HepG2 (cell line): ENCODE results near the gene P2RY8. TPM values are rescaled to one million over a fixed set of nuclear protein-coding genes. Genes with fewer than 3 reads are reported as not detected.

Source experiments
- ARID4A ChIP-seq: sonication (generic); formaldehyde crosslinking; IDR thresholded peaks from 2 replicates; pipeline ENCODE4 v1.5.0; 2020; ENCODE audit warnings: mild to moderate bottlenecking, missing genetic modification reagents, borderline replicate concordance
- EHMT2 ChIP-seq: fragments of 200-600 bp; sonication (generic); IDR thresholded peaks from 2 replicates; pipeline ENCODE4 v1.7.0; 2017; ENCODE audit warnings: antibody characterized with exemption, low read depth, low read length, borderline replicate concordance
- HNRNPL ChIP-seq: fragments of 200-400 bp; formaldehyde crosslinking; IDR thresholded peaks from 2 replicates; pipeline ENCODE4 v1.6.1; 2017; ENCODE audit warnings: mild to moderate bottlenecking, low read depth, low read length
- KLF6 ChIP-seq: IDR thresholded peaks from 2 replicates; pipeline ENCODE4 v1.8.0; 2016; ENCODE audit warnings: missing biosample characterization, missing genetic modification reagents
- NR2F2 ChIP-seq: IDR thresholded peaks from 2 replicates; pipeline ENCODE4 v1.6.1; 2012; ENCODE audit warnings: low read depth, inconsistent platforms, borderline replicate concordance
- TCF7 ChIP-seq: sonication (generic); IDR thresholded peaks from 2 replicates; pipeline ENCODE4 v1.6.1; 2016; ENCODE audit warnings: antibody characterized with exemption, low read depth
- TFAP4 ChIP-seq: sonication (generic); IDR thresholded peaks from 2 replicates; pipeline ENCODE4 v1.6.1; 2016; ENCODE audit warnings: low read depth, borderline replicate concordance
- ZBTB14 ChIP-seq: sonication (generic); formaldehyde crosslinking; IDR thresholded peaks from 2 replicates; pipeline ENCODE4 v1.4.0; 2020; ENCODE audit warnings: missing genetic modification reagents
- ZBTB33 ChIP-seq: sonication (generic); formaldehyde crosslinking; IDR thresholded peaks from 2 replicates; pipeline ENCODE4 v1.4.0; 2020; ENCODE audit warnings: missing genetic modification reagents
- ZNF318 ChIP-seq: sonication (generic); formaldehyde crosslinking; IDR thresholded peaks from 2 replicates; pipeline ENCODE4 v1.4.0; 2020; ENCODE audit warnings: mild to moderate bottlenecking, missing genetic modification reagents
- polyA plus RNA-seq, 8 experiments: library from polyadenylated mRNA; depleted of rRNA in 3 of 8; stranded (reverse) in 7 of 8; unstranded in 1 of 8; fragments of >200 nt; fragmentation: Illumina TruSeq in 4 of 8; extraction: Trizol in 4 of 8; gene quantifications; 2 replicates each; pipeline versions ENCODE4 v1.2.1 to v1.2.3, GENCODE V29; 2011 to 2016; ENCODE audit warnings: low read depth in 4 of 8, missing spikeins in 1 of 8, mixed read lengths in 1 of 8; ENCODE audit not compliant: insufficient read depth in 1 of 8
- total RNA-seq, 5 experiments: library from RNA; depleted of rRNA; stranded (reverse); fragments of >200 nt; fragmentation: Illumina TruSeq; extraction: Trizol; gene quantifications; 2 replicates each; pipeline ENCODE4 v1.2.3, GENCODE V29; 2016; ENCODE audit warnings: low read depth in 1 of 5

P2RY8 gene
- total and polyA plus RNA-seq, 2 of the 13 experiments (the other 11 are each of a cell fraction or from before 2014, with no cell fraction given): 1.0 to 1.3 TPM

GRCh38 chrX:1481636-1482529 is 55.1 kb downstream of the P2RY8 start (continued):
- peak; percentile 45; the same call in 1 of the 2 replicates for TF ChIP-seq ARID4A (CRISPR knock-in tag)
- no peak for TF ChIP-seq EHMT2
- peak; percentile 16; the same call in 1 of the 2 replicates for TF ChIP-seq ZBTB33 (CRISPR knock-in tag)
- TF ChIP-seq HNRNPL: no peak
- no peak for TF ChIP-seq ZNF318
- peak; percentile 74; the same call in 1 of the 2 replicates for TF ChIP-seq TFAP4
- TF ChIP-seq ZBTB14: no peak
- peak; percentile 91 for TF ChIP-seq TCF7
- peak; percentile 57; the same call in 1 of the 2 replicates for TF ChIP-seq NR2F2
- peak; percentile 74; the same call in 1 of the 2 replicates for TF ChIP-seq KLF6 (CRISPR knock-in tag)
